K562 (cell line): ENCODE results near the gene CCNI. TPM values are rescaled to one million over a fixed set of nuclear protein-coding genes. Genes with fewer than 3 reads are reported as not detected.

Experiments
- ARID4B ChIP-seq: sonication (generic); formaldehyde crosslinking; IDR thresholded peaks from 2 replicates; pipeline ENCODE4 v1.8.0; 2022; ENCODE audit warnings: mild to moderate bottlenecking, missing genetic modification reagents
- ARNT ChIP-seq, 2 experiments: fragments of 450-650 bp; IDR thresholded peaks; 2 replicates each; pipeline ENCODE4 v1.6.1; 2016; ENCODE audit warnings: mild to moderate bottlenecking in 1 of 2
- ATF7 ChIP-seq: fragments of 450-650 bp; IDR thresholded peaks from 2 replicates; pipeline ENCODE4 v1.7.1; 2014; ENCODE audit warnings: mild to moderate bottlenecking, moderate library complexity
- HMBOX1 ChIP-seq: sonication (generic); IDR thresholded peaks from 2 replicates; pipeline ENCODE4 v1.6.1; 2016
- HMG20A ChIP-seq: fragments of 450-650 bp; formaldehyde crosslinking; conservative IDR thresholded peaks from 2 replicates; pipeline ENCODE4 v1.4.0; 2020; ENCODE audit warnings: mild to moderate bottlenecking, mixed read lengths
- MBD1 ChIP-seq: fragments of 250-450 bp; sonication (Bioruptor Pico); IDR thresholded peaks from 2 replicates; pipeline ENCODE4 v1.8.0; 2022; ENCODE audit warnings: inconsistent platforms
- MEF2A ChIP-seq: IDR thresholded peaks from 2 replicates; pipeline ENCODE4 v1.6.1; 2011; ENCODE audit warnings: low read depth, mild to moderate bottlenecking, low read length, moderate library complexity; ENCODE audit not compliant: control insufficient read depth
- MTA3 ChIP-seq: fragments of 450-650 bp; formaldehyde crosslinking; IDR thresholded peaks from 2 replicates; pipeline ENCODE4 v1.6.1; 2017; ENCODE audit warnings: mild to moderate bottlenecking, borderline replicate concordance
- PRPF4 ChIP-seq: fragments of 200-400 bp; formaldehyde crosslinking; IDR thresholded peaks from one replicate; pipeline ENCODE4 v1.6.1; 2017; ENCODE audit warnings: low read length, low read depth, mild to moderate bottlenecking; ENCODE audit not compliant: insufficient read depth, poor library complexity, severe bottlenecking
- TCFL5 ChIP-seq: fragments of 250-450 bp; sonication (Bioruptor Pico); conservative IDR thresholded peaks from 2 replicates; pipeline ENCODE4 v1.6.1; 2021; ENCODE audit warnings: mild to moderate bottlenecking, moderate library complexity, matching md5 sums
- ZBTB1 ChIP-seq: sonication (generic); formaldehyde crosslinking; IDR thresholded peaks from 2 replicates; pipeline ENCODE4 v1.8.1; 2023; ENCODE audit warnings: missing genetic modification reagents, low read depth, mild to moderate bottlenecking, borderline replicate concordance
- ZC3H11A ChIP-seq: IDR thresholded peaks from 2 replicates; pipeline ENCODE4 v1.6.1; 2012; ENCODE audit warnings: low read depth, low read length, improper control_type of control experiment
- ZNF277 ChIP-seq: fragments of 250-450 bp; sonication (Bioruptor Pico); IDR thresholded peaks from 2 replicates; pipeline ENCODE4 v1.8.0; 2022; ENCODE audit warnings: inconsistent platforms, mild to moderate bottlenecking, moderate library complexity, borderline replicate concordance
- ZNF655 ChIP-seq: fragments of 250-450 bp; sonication (Bioruptor Pico); IDR thresholded peaks from 2 replicates; pipeline ENCODE4 v1.5.0; 2021
- ZNF76 ChIP-seq: fragments of 250-450 bp; sonication (Bioruptor Pico); IDR thresholded peaks from 2 replicates; pipeline ENCODE4 v1.4.0; 2020; ENCODE audit warnings: mild to moderate bottlenecking, moderate library complexity, borderline replicate concordance
- ZNF766 ChIP-seq: fragments of 200-800 bp; sonication (Bioruptor generic); conservative IDR thresholded peaks from 2 replicates; pipeline ENCODE4 v1.6.1; 2016; ENCODE audit warnings: missing genetic modification characterization, missing compliant biosample characterization
- polyA plus RNA-seq, 8 experiments: library from polyadenylated mRNA; depleted of rRNA in 4 of 8; stranded (reverse) in 5 of 8; unstranded in 3 of 8; fragments of >200 nt; fragmentation: Nextera tagmentation in 2 of 8; fragmentation: Illumina TruSeq in 1 of 8; extraction: Ambion mirVana in 2 of 8; extraction: Trizol in 1 of 8; gene quantifications; 2 replicates each; pipeline versions ENCODE4 v1.2.1 to v1.2.3, GENCODE V29; 2011 to 2014; ENCODE audit warnings: inconsistent platforms in 1 of 8, missing spikeins in 1 of 8
- total RNA-seq, 7 experiments: library from RNA; depleted of rRNA in 6 of 7; stranded (reverse); fragments of >200 nt in 6 of 7; fragmentation: Illumina TruSeq in 2 of 7; extraction: Trizol in 2 of 7; gene quantifications; 2 replicates each; pipeline versions ENCODE4 v1.2.1 to v1.2.3, GENCODE V29; 2011 to 2021; ENCODE audit warnings: low replicate concordance in 1 of 7

CCNI gene
- total and polyA plus RNA-seq, 9 of the 15 experiments (the other 6 are each of a cell fraction or from before 2014, with no cell fraction given), result 43.3 to 159 (median 98.5) TPM

GRCh38 chr4:77075869-77076799 lies at the start of gene CCNI (continued):
- peak; percentile 48; the same call in 1 of the 2 replicates for TF ChIP-seq ARID4B (CRISPR knock-in tag)
- TF ChIP-seq MBD1 (CRISPR knock-in tag), result no peak
- TF ChIP-seq HMBOX1, result no peak
- TF ChIP-seq ZC3H11A, result no peak
- TF ChIP-seq ZBTB1 (CRISPR knock-in tag), result no peak
- no peak for TF ChIP-seq ZNF277 (CRISPR knock-in tag)
- no peak for TF ChIP-seq TCFL5
- TF ChIP-seq HMG20A, result no peak
- TF ChIP-seq MEF2A, result no peak
- TF ChIP-seq ARNT (IDR thresholded peaks at IDR 0.05), result peak; percentile 95 to 96
- TF ChIP-seq ZNF76 (CRISPR knock-in tag), result no peak; the same call in 1 of the 2 replicates
- TF ChIP-seq PRPF4, result no peak
- no peak for TF ChIP-seq ZNF655 (CRISPR knock-in tag)
- TF ChIP-seq ATF7, result peak; percentile 100
- peak; percentile 61; the same call in 1 of the 2 replicates for TF ChIP-seq ZNF766
- TF ChIP-seq MTA3, result peak; percentile 97
